ENCODE results near the gene TIMM44.

- peak; percentile 37 for TF ChIP-seq POLR2AphosphoS5 (IDR thresholded peaks at IDR 0.05)
- TF ChIP-seq, protein P1, sequence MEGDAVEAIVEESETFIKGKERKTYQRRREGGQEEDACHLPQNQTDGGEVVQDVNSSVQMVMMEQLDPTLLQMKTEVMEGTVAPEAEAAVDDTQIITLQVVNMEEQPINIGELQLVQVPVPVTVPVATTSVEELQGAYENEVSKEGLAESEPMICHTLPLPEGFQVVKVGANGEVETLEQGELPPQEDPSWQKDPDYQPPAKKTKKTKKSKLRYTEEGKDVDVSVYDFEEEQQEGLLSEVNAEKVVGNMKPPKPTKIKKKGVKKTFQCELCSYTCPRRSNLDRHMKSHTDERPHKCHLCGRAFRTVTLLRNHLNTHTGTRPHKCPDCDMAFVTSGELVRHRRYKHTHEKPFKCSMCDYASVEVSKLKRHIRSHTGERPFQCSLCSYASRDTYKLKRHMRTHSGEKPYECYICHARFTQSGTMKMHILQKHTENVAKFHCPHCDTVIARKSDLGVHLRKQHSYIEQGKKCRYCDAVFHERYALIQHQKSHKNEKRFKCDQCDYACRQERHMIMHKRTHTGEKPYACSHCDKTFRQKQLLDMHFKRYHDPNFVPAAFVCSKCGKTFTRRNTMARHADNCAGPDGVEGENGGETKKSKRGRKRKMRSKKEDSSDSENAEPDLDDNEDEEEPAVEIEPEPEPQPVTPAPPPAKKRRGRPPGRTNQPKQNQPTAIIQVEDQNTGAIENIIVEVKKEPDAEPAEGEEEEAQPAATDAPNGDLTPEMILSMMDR (IDR thresholded peaks at IDR 0.05): no peak
Measured at GRCh38 chr19:7986321-7987113, 43.1 kb upstream of the TIMM44 start.
